ENCODE data around the gene RERE. TPM values are rescaled to one million over a fixed set of nuclear protein-coding genes. Genes with fewer than 3 reads are reported as not detected.

The RERE gene
- total RNA-seq, 1 donor from 2014 or later = 252 TPM

DNA sequence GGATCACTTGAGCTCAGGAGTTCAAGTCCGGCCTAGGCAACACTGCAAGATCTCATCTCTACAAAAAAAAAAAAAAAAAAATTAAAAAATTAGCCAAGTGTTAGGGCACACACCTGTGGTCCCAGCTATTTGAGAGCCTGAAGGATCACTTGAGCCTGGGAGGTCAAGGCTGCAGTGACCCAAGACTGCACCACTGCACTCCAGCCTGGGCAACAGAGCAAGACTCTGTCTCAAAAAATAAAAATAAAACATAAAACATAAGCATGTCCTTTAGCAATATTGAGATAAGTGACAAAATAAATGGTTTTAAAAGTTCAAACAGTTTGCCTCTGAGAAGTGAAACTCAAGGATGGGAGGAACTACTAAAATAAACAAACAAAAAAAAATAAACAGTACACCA, 101.2 kb downstream of the RERE start:
- H3K27ac Mint-ChIP-seq (ENCODE audit: unreplicated experiment) = no peak overlapping the region
- no peaks in the 10 kb centered on the region for H3K9me3 Mint-ChIP-seq (ENCODE audit: unreplicated experiment)
- H3K4me1 Mint-ChIP-seq (ENCODE audit: low read depth, unreplicated experiment) = peaks cover 54% of the 10 kb centered on the region

DNA sequence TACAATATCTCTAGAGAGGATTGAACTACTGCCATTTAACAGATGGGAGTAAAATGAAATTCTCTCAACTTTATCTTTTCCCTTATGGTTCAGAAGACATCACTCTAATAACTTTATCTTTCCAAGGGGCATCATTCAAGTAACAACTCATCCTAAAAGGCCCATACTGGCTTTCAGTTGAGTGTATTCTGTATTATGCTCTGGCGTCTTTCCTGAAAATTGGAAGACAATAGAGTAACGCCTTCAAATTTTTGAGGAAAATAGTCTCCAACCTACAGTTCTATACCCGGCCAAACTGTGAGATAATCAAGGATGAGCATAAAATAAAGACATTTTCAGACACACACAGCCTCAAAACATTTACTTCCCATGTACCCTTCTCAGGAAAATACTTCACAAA, 103.3 kb downstream of the RERE start:
- no peak for DNase-seq
- Mint-ChIP-seq H3K4me3 (ENCODE audit: unreplicated experiment) (peak overlapping the region; percentile 25), H3K36me3 (ENCODE audit: unreplicated experiment) (no peaks in the 10 kb centered on the region), H3K4me1 (ENCODE audit: low read depth, unreplicated experiment) (peaks cover 51% of the 10 kb centered on the region), H3K27me3 (ENCODE audit: unreplicated experiment) (peaks cover 3% of the 10 kb centered on the region), H3K27ac (ENCODE audit: unreplicated experiment) (peak overlapping the region; percentile 41), H3K9me3 (ENCODE audit: unreplicated experiment) (no peaks in the 10 kb centered on the region)
- TF ChIP-seq, protein P1, sequence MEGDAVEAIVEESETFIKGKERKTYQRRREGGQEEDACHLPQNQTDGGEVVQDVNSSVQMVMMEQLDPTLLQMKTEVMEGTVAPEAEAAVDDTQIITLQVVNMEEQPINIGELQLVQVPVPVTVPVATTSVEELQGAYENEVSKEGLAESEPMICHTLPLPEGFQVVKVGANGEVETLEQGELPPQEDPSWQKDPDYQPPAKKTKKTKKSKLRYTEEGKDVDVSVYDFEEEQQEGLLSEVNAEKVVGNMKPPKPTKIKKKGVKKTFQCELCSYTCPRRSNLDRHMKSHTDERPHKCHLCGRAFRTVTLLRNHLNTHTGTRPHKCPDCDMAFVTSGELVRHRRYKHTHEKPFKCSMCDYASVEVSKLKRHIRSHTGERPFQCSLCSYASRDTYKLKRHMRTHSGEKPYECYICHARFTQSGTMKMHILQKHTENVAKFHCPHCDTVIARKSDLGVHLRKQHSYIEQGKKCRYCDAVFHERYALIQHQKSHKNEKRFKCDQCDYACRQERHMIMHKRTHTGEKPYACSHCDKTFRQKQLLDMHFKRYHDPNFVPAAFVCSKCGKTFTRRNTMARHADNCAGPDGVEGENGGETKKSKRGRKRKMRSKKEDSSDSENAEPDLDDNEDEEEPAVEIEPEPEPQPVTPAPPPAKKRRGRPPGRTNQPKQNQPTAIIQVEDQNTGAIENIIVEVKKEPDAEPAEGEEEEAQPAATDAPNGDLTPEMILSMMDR (IDR thresholded peaks at IDR 0.05; ENCODE audit: partially characterized antibody, unreplicated experiment) = no peak

More for the DNA sequence above, 101.2 kb downstream of the RERE start:
- TF ChIP-seq, protein P1 (IDR thresholded peaks at IDR 0.05; ENCODE audit: partially characterized antibody, unreplicated experiment) = no peak
- Mint-ChIP-seq H3K36me3 (ENCODE audit: unreplicated experiment) (no peaks in the 10 kb centered on the region), H3K4me3 (ENCODE audit: unreplicated experiment) (no peak overlapping the region), H3K27me3 (ENCODE audit: unreplicated experiment) (no peaks in the 10 kb centered on the region)
- DNase-seq = no peak

DNA sequence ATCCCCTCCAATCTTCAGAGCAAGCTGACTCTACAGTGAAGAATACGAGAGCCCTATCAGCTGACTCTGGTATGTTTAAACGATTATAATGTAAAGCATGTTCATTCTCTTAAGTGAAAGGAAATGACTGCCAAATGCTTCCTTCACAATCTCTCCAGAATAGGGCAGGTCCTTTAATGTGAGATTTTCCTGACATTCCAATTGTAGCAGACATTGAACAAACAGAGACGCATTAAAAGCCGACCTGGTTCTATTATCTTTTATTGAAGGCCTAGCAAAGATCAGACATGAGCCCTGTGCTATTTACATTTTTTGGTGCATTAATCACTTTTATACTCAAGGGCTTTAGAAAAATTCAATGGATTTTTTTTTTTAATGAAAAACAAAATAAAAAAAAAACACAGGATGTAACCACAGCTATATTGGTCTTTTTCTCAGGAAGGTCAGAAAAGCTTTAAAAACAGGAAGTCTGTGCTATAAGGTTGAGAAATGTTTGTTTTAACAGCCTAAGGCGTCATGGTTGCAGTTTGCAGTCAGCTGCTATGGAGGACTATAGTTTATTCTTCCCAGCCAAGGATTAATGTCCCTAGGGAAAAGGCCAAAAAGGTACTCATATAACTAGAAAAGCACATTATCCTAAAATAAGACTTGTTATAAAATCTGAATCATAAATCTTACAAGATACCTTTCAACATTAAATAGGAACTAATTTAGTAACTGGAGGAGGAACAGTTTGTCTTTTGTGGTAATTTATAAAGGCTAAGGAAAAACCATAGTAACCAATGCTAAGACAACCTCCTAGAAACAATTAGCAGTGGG, 104.8 kb downstream of the RERE start:
- peak overlapping the region; percentile 67 for H3K4me3 Mint-ChIP-seq (ENCODE audit: unreplicated experiment)

DNA sequence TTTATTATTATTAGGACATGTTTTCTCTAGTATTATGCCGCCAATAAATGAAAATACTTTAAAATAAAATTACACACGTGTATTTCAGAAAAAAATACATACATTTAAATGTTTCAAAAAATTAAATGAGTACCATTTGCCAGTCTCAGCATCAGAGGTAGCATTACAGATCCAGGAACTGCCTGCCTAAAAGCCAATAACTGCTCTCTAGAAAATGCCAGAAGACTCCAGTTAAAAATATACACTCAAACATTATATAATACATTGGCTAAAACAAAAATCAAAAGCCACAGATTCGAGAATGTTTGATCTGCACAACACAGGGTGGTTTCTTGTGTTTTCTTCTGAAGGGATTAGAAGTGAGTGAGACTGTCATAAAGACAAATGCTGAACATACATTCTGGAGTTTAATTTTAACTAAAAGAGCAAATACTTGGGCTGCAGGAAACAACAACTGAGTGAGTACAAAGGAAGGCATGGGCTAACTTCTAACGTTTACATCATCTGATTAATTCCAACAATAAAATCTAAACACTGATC, 105.5 kb downstream of the RERE start:
- TF ChIP-seq, protein P1 (IDR thresholded peaks at IDR 0.05; ENCODE audit: partially characterized antibody, unreplicated experiment) = no peak
- Mint-ChIP-seq H3K27me3 (ENCODE audit: unreplicated experiment) (peaks cover 3% of the 10 kb centered on the region), H3K27ac (ENCODE audit: unreplicated experiment) (peak overlapping the region; percentile 88), H3K9me3 (ENCODE audit: unreplicated experiment) (no peaks in the 10 kb centered on the region), H3K36me3 (ENCODE audit: unreplicated experiment) (no peaks in the 10 kb centered on the region), H3K4me1 (ENCODE audit: low read depth, unreplicated experiment) (peaks cover 41% of the 10 kb centered on the region), H3K4me3 (ENCODE audit: unreplicated experiment) (peak overlapping the region; percentile 67)
- DNase-seq = no peak

More for the DNA sequence above, 104.8 kb downstream of the RERE start:
- Mint-ChIP-seq H3K27me3 (ENCODE audit: unreplicated experiment) (peaks cover 3% of the 10 kb centered on the region), H3K36me3 (ENCODE audit: unreplicated experiment) (no peaks in the 10 kb centered on the region), H3K9me3 (ENCODE audit: unreplicated experiment) (no peaks in the 10 kb centered on the region), H3K4me1 (ENCODE audit: low read depth, unreplicated experiment) (peaks cover 39% of the 10 kb centered on the region), H3K27ac (ENCODE audit: unreplicated experiment) (peak overlapping the region; percentile 88)
- TF ChIP-seq, protein P1 (IDR thresholded peaks at IDR 0.05; ENCODE audit: partially characterized antibody, unreplicated experiment) = no peak
- DNase-seq = no peak

DNA sequence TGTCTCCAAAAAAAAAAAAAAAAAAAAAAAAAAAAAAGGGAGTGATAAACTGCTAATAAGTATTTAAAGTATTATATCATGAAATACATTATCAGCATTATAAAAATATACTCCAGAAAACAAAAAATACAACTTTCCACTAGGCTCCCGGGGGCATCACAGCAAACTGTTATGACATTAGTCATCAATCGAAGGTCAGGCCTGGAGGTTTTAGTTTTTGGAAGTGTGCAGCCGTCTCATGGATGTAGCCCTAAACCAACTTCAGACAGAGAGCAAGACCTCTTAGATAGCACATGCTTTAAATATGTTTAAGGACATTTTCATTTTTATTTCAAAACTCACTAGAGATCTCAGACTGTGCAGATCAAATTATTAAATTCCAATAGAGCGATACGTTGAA, 106.3 kb downstream of the RERE start:
- DNase-seq = no peak
- Mint-ChIP-seq H3K36me3 (ENCODE audit: unreplicated experiment) (no peaks in the 10 kb centered on the region), H3K4me3 (ENCODE audit: unreplicated experiment) (peak overlapping the region; percentile 43), H3K9me3 (ENCODE audit: unreplicated experiment) (no peaks in the 10 kb centered on the region), H3K4me1 (ENCODE audit: low read depth, unreplicated experiment) (peaks cover 47% of the 10 kb centered on the region), H3K27ac (ENCODE audit: unreplicated experiment) (peak overlapping the region; percentile 63), H3K27me3 (ENCODE audit: unreplicated experiment) (peaks cover 3% of the 10 kb centered on the region)
- TF ChIP-seq, protein P1 (IDR thresholded peaks at IDR 0.05; ENCODE audit: partially characterized antibody, unreplicated experiment) = no peak

All from glutamatergic neuron (in vitro differentiated cells).